WTC11 (cell line): Measurements from ENCODE around the gene SENP5.

Source experiments
- CREB1 ChIP-seq: sonication (generic); formaldehyde crosslinking; IDR thresholded peaks from 2 replicates; pipeline ENCODE4 v1.8.0; 2023; ENCODE audit warnings: mild to moderate bottlenecking, missing genetic modification reagents
- JAZF1 ChIP-seq: fragments of 250-450 bp; sonication (Bioruptor Pico); IDR thresholded peaks from 2 replicates; pipeline ENCODE4 v1.9.0; 2021; ENCODE audit warnings: moderate library complexity, mild to moderate bottlenecking, inconsistent platforms
- ZNF263 ChIP-seq: sonication (generic); formaldehyde crosslinking; IDR thresholded peaks from 2 replicates; pipeline ENCODE4 v1.8.1; 2022; ENCODE audit warnings: low read depth, mild to moderate bottlenecking, moderate library complexity, missing genetic modification reagents
- TF ChIP-seq, protein P1 (sequence below): fragments of 200-600 bp; IDR thresholded peaks from 2 replicates; pipeline ENCODE4 v1.8.0; 2022; ENCODE audit warnings: antibody characterized with exemption
- TF ChIP-seq, protein P2 (sequence below): sonication (generic); formaldehyde crosslinking; IDR thresholded peaks from 2 replicates; pipeline ENCODE4 v1.8.1; 2022; ENCODE audit warnings: low read depth, mild to moderate bottlenecking, moderate library complexity, missing genetic modification reagents, borderline replicate concordance
- TF ChIP-seq, protein P3 (sequence below): sonication (generic); formaldehyde crosslinking; IDR thresholded peaks from 2 replicates; pipeline ENCODE4 v1.8.1; 2023; ENCODE audit warnings: mild to moderate bottlenecking, missing genetic modification reagents, moderate library complexity
- TF ChIP-seq, protein P4 (sequence below): sonication (generic); formaldehyde crosslinking; conservative IDR thresholded peaks from 2 replicates; pipeline ENCODE4 v1.8.1; 2022; ENCODE audit warnings: mild to moderate bottlenecking, missing genetic modification reagents

DNA sequence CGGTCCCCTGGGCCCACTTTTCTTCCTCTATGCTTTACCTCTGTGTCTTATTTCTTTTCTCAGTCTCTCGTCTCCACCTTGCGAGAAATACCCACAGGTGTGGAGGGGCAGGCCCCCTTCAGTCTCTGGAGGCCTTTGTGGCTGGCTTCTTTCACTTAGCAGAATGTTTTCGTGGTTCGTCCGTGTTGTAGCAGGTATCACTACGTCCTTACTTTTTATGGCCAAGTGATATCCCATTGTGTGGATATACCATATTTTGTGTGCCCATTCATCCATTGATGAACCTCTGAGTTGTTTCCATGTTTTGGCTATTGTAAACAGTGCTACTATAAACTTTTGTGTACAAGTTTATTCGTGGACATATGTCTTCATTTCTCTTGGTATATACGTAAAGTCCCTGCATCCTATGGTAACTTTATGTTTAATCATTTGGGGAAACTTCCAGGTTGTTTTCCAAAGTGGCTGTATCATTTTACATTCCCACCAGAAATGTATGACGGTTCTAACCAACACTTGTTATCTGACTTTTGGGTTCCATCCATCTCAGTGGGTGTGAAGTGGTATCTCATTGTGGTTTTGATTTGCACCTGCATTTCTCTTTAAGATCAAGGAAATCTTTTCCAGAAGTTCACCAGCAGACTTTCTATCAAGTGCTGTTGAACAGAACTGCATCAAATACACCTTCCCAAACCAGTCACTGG, 95.4 kb downstream of the SENP5 start:
- TF ChIP-seq, protein P1, sequence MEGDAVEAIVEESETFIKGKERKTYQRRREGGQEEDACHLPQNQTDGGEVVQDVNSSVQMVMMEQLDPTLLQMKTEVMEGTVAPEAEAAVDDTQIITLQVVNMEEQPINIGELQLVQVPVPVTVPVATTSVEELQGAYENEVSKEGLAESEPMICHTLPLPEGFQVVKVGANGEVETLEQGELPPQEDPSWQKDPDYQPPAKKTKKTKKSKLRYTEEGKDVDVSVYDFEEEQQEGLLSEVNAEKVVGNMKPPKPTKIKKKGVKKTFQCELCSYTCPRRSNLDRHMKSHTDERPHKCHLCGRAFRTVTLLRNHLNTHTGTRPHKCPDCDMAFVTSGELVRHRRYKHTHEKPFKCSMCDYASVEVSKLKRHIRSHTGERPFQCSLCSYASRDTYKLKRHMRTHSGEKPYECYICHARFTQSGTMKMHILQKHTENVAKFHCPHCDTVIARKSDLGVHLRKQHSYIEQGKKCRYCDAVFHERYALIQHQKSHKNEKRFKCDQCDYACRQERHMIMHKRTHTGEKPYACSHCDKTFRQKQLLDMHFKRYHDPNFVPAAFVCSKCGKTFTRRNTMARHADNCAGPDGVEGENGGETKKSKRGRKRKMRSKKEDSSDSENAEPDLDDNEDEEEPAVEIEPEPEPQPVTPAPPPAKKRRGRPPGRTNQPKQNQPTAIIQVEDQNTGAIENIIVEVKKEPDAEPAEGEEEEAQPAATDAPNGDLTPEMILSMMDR: no peak
- no peak for TF ChIP-seq ZNF263
- TF ChIP-seq, protein P2, sequence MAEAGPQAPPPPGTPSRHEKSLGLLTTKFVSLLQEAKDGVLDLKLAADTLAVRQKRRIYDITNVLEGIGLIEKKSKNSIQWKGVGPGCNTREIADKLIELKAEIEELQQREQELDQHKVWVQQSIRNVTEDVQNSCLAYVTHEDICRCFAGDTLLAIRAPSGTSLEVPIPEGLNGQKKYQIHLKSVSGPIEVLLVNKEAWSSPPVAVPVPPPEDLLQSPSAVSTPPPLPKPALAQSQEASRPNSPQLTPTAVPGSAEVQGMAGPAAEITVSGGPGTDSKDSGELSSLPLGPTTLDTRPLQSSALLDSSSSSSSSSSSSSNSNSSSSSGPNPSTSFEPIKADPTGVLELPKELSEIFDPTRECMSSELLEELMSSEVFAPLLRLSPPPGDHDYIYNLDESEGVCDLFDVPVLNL: no peak
- TF ChIP-seq, protein P3, sequence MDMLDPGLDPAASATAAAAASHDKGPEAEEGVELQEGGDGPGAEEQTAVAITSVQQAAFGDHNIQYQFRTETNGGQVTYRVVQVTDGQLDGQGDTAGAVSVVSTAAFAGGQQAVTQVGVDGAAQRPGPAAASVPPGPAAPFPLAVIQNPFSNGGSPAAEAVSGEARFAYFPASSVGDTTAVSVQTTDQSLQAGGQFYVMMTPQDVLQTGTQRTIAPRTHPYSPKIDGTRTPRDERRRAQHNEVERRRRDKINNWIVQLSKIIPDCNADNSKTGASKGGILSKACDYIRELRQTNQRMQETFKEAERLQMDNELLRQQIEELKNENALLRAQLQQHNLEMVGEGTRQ: no peak
- TF ChIP-seq JAZF1 (CRISPR knock-in tag): no peak
- TF ChIP-seq, protein P4, sequence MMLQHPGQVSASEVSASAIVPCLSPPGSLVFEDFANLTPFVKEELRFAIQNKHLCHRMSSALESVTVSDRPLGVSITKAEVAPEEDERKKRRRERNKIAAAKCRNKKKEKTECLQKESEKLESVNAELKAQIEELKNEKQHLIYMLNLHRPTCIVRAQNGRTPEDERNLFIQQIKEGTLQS: no peak
- TF ChIP-seq CREB1 (CRISPR knock-in tag): no peak
